Stimulated activated CD4-positive, alpha-beta T cell treated with anti-CD3 and anti-CD28 coated beads, Interleukin-1b, Interleukin-23, amount 100 ng/mL, for 24 hours (primary cell): ENCODE measurements around the gene THRAP3.
"Not testable (repeated sequence)": the region's sequence is repeated elsewhere in the genome, so short reads cannot be mapped to it uniquely, and the experiment has no call there.

Experiments
- DNase-seq, 4 experiments: peaks; one replicate each; pipeline ENCODE4 v3.0.0-alpha.2; 2020; ENCODE audit warnings: low read depth in 4 of 4, low spot score in 1 of 4

The THRAP3 gene

DNA sequence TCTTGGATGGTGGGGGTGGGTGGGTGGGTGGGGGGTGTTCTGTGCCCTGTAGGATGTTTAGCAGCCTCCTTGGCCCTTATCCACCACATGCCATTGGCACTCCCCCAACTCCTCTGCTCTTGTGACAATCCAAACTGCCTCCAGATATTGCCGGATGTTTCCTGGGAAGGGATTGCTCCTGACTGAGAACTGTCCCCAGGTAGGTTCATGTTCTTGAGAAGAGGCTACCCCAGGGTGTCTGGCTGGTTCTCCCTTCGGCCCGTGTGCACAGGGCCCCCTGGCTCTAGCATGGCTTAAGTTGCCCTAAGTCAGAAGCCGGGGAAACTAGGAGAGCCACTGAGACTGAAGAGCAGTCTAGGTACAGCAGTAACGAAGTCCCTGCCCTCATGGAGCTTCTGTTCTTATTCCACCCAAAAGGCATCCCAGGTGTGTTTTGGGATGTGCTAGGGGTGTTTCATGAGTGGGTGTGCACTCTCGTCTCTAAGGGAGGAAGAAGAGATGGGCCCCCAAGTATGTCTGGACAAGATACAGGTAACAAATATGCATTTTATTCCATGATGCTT is 19.8 kb upstream of the THRAP3 start:
- no peak for DNase-seq

- DNase-seq, result no peak
Measured at GRCh38 chr1:36206323-36206858, 17.9 kb upstream of the THRAP3 start.

- no peak for DNase-seq
Measured at GRCh38 chr1:36207339-36207738, 16.9 kb upstream of the THRAP3 start.

- no peak for DNase-seq
Measured at GRCh38 chr1:36208978-36209703, 15.1 kb upstream of the THRAP3 start.

DNA sequence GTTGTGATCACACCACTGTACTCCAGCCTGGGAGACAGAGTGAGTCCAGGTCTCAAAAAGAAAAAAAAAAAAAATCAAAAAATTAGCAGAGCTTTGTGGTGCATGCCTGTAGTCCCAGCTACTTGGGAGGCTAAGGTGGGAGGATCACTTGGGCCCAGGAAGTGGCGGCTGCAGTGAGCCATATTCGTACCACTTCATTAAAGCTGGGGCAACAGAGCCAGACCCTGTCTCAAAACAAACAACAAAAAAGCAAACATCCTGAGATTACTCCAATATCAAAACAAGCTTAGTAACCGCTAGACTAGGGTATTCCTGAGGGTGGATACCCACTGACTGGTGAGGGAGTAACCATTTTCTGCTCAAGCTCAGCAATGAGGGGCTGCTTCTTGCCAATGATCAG is 12.9 kb upstream of the THRAP3 start:
- no peak for DNase-seq

- no peak for DNase-seq
Measured at GRCh38 chr1:36211841-36212240, 12.4 kb upstream of the THRAP3 start.

DNA sequence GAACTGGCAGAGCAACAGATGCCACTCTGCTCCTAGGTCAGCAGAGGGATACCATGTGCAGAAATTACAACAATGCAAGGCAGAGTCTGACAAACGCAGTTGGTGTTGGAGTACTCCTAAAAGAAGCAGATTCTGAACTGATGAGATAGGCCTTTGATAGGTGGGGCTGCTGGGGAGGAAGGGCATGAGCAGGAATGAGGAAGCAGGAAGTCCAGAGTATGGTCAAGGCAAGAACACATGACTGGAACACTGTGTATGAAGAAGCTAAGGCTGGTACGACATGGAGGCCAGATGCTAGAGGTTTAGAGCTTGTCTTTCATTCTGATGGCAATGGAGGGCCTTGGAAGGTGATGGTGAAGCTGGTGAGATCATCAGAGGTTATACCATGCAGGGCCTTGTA is 11.5 kb upstream of the THRAP3 start:
- DNase-seq, result no peak

- no peak for DNase-seq
Measured at GRCh38 chr1:36217670-36218069, 6.6 kb upstream of the THRAP3 start.

DNA sequence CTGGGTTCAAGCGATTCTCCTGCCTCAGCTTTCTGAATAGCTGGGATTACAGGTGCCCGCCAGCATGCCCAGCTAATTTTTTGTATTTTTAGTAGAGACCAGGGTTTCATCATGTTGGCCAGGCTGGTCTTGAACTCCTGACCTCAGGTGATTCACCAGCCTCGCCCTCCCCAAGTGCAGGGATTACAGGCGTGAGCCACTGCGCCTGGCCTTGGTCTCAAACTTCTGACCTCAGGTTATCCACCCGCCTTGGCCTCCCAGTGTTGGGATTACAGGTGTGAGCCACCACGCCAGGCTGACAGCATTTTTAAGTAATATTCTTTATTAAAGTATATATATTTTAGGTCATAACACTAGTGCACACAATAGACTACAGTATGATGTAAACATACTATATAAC is 2.3 kb upstream of the THRAP3 start:
- not testable (repeated sequence) for DNase-seq

DNA sequence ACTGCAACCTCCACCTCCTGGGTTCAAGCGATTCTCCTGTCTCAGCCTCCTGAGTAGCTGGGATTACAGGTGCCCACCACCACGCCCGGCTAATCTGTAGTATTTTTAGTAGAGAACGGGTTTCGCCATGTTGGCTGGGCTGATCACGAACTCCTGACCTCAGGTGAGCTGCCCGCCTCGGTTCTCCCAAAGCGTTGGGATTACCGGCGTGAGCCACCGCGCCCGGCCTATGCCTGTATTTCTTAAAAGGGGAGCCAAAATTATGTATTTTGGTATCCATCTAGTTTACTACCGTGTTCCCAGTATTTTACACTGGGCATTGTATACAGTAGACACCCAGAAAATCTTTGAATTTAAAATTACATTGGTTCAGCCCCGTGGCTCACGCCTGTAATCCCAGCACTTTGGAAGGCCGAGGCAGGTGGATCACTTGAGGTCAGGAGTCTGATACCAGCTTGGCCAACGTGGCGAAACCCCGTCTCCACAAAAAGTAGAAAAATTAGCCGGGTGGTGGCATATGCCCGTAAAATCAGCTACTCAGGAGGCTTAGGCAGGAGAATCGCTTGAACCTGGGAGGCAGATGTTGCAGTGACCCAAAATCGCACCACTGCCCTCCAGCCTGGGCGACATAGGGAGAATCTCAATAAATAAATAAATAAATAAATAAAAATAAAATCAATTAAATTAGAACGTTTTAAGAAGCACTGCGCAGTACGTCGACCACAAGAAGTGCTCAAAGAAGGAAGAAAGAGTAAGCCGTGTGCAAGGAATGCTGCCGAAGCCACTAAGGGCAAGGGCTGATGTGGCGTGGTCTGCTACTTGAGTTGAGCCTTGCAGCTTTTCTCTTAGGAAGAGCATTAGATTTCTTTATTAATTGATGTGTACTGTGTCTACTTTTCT is 1.5 kb upstream of the THRAP3 start:
- DNase-seq, result no peak

DNA sequence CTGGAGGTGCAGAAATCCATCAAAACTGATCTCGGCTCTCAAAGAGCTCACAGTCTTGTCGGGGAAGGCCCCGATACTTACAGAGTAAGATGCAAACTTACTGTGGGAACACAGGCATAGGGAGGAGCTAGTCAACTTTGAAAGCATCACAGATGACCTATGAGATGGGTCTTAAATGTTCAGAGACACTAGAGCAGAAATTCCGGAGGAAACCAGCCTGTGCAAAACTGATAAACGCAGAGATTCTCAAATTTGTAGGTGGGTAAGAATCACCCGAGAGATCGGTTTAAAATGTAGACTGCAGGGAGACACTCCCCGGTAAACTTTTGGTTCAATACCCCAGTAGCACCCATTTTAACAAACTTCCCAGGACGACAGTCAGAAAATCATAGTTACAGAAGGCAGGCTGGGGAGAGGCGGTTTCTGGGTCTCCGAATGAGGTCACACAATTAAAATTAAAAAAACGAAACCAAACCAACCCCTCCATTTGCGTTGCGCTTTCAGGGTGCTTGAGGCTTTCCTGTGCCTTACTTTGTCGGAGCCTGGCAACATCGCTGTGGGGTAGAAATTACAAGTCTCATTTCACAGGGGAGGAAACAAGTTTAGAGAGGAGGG is 755 bp upstream of the THRAP3 start:
- peak in 2 of 4 experiments; percentile 4 to 9 for DNase-seq

GRCh38 chr1:36224537-36225282 is 467 bp downstream of the THRAP3 start:
- peak; percentile 10 to 77 (median 61) for DNase-seq

DNA sequence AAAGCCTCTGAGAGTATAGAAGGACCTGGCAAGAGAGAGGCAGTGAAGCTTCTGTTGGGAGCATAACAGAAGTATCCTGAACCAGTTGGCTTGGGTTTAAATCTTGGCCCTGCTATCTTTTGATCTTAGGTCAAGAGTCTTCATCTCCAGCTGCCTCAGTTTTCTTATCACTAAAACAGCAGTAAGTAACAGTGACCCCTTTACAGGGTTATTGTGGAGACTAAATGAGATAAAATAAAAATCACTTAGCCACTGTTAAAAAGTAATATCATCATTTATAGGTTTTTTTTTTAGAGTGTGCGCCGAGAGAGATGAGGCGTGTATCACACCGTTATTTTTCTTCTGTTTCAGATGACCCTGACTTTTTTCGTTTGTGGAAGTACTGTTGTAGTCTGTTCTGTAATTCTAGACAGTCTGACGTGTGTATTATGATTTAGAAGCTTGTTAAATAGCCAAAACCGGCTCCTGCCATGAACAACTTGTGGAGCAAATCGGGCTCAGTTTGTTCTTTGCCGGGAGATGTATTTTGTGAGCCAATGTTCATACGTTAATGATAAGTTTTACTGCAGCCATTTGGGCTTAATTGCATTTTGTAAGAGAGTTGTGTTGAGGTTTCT is 1.1 kb downstream of the THRAP3 start:
- DNase-seq, result no peak

DNA sequence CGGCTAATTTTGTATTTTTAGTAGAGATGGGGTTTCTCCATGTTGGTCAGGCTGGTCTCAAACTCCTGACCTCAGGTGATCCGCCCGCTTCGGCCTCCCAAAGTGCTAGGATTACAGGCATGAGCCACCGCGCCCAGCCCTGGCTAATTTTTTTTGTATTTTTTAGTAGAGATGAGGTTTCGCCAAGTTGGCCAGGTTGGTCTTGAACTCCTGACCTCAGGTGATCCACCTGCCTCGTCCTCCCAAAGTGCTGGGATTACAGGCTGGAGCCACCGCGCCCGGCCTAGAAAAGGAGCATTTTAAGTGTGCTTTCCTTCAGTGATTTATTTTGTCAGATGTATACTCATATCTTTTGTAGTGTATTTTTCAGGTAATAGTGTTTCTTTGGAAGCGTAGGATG is 6.0 kb downstream of the THRAP3 start:
- DNase-seq, result not testable (repeated sequence)

GRCh38 chr1:36231191-36231590 is 6.9 kb downstream of the THRAP3 start:
- DNase-seq, result no peak

- DNase-seq, result no peak
Measured at GRCh38 chr1:36232212-36233095, 8.2 kb downstream of the THRAP3 start.

- no peak for DNase-seq
Measured at GRCh38 chr1:36236302-36236701, 12.1 kb downstream of the THRAP3 start.

DNA sequence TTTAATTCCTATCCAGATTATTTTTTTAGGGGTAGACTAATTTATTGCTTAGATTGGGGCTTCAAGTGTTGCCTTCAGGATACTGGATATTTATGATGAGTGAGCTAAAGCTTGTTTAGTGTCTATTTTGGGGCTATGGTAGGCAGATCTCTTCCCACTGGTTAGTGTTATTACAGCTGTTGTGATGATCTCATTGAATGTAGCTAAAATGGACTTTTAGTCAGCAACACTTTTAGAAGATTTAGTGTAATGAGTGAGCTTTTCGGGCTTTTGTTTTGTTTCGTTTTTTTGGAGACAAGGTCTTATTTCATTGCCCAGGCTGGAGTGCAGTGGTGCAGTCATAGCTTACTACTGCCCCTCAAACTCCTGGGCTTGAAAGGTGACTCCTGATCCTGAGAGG is 14.2 kb downstream of the THRAP3 start:
- DNase-seq, result no peak

- DNase-seq, result no peak
Measured at GRCh38 chr1:36239941-36240637, 15.8 kb downstream of the THRAP3 start.
